GM18907 (cell line): Measurements from ENCODE around the gene ADSS1.

Source experiments
- ATAC-seq: cut with Tn5 transposase; IDR thresholded peaks from one replicate; pipeline ENCODE4 v1.9.1; 2021; ENCODE audit warnings: mild to moderate bottlenecking, moderate library complexity; ENCODE audit not compliant: unreplicated experiment

Gene ADSS1

DNA sequence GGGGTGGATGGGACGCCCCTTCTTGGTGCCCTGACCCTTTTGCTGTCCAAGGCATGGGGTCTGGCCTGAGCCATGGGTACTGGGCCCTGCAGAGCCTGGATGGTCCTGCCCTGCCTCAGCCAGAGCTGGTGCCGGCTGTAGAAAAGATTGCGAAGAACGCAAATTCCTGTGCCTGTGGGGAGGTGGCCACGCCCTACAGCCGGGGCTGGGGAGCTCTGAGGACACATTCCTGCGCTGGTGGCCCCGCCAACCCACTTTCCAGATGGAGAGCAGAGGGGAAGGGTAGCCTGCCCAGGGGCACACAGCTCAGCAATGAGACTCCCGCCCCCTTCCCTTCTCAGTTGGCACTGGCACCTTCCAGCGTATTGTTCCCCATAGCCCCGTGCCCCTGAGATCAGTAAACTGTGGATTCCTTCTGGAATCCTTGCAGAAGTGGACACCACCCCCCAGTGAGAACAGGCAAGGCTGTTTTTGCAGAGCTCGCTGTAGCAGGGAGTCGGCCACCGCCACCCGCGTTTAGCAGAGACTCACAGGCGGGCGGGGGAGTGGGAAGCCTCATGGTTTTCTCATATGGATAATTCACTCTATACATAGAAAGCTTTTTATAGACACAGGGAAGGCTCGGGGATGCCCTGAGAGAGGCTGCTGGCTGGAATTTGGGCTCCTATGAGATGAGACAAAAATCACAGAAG lies 26.0 kb upstream of the ADSS1 start:
- ATAC-seq = no peak

DNA sequence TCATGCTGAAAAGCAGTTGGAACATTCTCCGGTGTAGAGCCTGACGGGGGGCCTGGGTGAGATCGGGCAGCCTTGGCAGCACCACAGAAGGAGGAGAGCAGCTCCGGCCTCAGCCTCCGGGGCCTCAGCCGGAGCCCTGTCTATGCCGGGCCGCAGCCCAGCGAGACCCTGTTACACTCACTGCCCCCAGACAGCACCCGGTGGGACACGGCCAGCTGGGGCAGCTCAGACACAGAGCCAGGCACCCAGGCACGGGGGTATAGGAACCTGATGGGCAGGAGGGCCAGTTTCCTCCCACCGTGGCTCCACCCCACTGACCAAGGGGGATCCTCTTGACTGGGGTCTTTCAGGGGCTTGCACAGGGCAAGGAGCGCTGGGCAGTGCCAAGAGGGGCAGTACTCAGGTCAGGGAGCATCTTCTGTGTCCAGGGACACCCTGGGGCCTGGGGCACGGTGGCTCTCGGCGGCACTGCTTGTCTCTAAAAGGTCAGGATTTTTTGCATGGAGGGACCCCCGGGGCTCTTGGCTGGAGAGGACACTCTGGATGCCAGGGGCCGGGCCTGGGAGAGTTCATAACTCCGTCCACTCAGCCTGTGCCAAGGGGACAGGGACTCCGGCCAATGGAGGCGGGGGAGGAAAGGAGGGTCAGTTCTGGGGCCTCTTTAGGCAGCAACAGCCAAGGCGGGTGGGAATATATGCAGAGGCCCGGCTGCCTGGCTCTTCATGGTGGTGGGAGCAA lies 25.2 kb upstream of the ADSS1 start:
- ATAC-seq = no peak

DNA sequence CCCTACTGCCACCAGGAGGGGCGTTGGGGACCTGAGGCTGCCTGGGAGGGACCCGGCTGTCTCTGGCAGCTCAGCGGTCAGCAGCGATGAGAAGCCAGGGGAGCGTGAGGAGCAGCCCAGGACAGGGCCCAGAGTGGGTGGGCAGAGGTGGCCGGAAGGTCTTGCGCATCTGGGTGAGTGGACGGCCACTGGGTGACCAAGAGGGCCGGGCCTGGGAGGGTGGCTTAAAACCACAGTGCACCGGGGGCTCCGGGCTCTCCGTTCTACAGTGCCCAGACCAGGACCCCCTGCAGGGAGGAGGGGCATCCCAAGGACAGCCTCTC lies 24.6 kb upstream of the ADSS1 start:
- no peak for ATAC-seq

- no peak for ATAC-seq
Observed at GRCh38 chr14:104700225-104700651, 23.8 kb upstream of the ADSS1 start.

DNA sequence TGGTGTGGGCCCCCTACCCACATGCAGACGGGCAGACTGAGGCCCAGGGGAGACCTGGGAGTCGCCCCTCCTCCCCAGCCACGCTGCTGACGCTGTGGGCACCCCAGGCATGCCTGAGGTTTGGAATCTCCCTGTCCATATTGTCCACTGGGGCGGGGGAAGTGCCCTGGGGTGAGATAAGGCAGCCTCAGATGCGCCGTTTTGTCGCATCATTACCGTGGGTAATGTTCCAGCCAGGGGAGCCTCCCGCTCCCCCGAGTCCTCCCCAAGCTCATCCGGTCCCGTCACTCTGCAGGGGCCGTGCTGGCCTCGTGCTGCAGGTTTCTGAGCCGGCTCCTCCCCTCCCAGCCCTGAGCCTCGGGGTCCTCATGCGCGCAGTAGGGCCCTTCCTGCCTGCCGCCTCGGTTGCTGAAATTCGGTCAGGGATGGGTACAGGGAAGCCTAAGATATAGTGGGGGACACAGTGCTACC lies 23.2 kb upstream of the ADSS1 start:
- ATAC-seq = no peak

- ATAC-seq = no peak
Observed at GRCh38 chr14:104701383-104702076, 22.5 kb upstream of the ADSS1 start.

DNA sequence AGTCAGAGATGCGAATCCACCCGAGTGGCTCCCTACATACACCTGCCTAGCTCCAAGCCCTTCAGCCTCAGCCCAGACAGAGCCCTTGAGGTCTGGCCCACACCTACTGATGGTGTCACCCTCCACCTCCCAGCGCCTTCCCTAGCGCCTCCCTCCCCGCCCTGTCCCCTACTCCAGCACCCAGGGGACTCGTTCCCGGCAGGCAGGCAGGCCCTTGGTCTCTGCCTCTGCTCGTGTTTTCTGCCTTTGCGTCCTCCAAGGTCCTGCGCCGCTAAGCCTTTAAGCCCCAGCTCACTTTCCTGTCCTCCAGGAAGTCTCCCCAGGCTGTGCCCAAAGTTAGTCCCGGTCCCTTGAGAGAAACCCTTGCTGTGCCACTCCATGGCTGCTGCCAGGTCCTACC lies 21.9 kb upstream of the ADSS1 start:
- no peak for ATAC-seq

DNA sequence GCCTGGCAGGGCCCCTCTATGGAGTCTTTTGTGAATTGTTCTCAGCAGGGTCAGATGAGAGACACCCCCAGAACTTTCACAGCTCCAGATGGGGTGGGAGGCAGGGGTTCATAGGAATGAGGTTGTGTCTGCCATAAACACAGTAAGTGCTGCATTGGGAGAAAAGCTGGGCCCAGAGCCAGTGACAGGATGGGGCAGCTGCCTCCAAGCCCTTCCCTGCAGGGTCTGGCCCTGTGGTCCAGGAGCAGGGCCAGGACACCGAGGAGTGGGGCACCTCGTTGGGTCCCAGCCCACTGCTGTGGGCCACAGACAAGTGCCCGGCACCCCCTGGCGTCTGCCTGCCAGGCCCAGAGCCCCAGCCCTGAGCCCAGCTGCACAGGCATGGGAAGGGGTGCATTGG lies 21.4 kb upstream of the ADSS1 start:
- ATAC-seq = no peak

GRCh38 chr14:104703269-104703668 lies 20.8 kb upstream of the ADSS1 start:
- ATAC-seq = no peak

DNA sequence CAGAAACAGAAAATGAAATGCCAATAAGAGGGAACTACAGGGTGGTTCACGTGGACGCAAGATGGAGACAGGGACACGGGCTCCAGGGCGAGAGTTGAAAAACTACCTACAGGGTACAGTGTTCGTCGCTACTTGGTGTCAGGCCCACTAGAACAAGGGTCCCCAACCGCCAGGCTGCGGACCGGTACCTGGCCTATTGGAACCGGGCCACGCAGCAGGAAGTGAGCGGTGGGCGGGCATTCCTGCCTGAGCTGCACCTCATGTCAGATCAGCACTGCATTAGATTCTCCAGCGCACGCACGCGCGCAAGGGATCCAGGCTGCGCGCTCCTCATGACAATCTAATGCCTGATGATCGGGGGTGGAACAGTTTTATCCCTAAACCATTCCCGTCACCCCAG lies 19.8 kb upstream of the ADSS1 start:
- ATAC-seq = no peak

GRCh38 chr14:104705340-104706047 lies 18.5 kb upstream of the ADSS1 start:
- ATAC-seq = no peak

- no peak for ATAC-seq
Observed at GRCh38 chr14:104706733-104707607, 17.1 kb upstream of the ADSS1 start.

- no peak for ATAC-seq
Observed at GRCh38 chr14:104707608-104708595, 16.1 kb upstream of the ADSS1 start.

GRCh38 chr14:104708606-104709268 lies 15.3 kb upstream of the ADSS1 start:
- no peak for ATAC-seq

GRCh38 chr14:104709387-104710039 lies 14.5 kb upstream of the ADSS1 start:
- ATAC-seq = no peak

- no peak for ATAC-seq
Observed at GRCh38 chr14:104710071-104710735, 13.8 kb upstream of the ADSS1 start.

DNA sequence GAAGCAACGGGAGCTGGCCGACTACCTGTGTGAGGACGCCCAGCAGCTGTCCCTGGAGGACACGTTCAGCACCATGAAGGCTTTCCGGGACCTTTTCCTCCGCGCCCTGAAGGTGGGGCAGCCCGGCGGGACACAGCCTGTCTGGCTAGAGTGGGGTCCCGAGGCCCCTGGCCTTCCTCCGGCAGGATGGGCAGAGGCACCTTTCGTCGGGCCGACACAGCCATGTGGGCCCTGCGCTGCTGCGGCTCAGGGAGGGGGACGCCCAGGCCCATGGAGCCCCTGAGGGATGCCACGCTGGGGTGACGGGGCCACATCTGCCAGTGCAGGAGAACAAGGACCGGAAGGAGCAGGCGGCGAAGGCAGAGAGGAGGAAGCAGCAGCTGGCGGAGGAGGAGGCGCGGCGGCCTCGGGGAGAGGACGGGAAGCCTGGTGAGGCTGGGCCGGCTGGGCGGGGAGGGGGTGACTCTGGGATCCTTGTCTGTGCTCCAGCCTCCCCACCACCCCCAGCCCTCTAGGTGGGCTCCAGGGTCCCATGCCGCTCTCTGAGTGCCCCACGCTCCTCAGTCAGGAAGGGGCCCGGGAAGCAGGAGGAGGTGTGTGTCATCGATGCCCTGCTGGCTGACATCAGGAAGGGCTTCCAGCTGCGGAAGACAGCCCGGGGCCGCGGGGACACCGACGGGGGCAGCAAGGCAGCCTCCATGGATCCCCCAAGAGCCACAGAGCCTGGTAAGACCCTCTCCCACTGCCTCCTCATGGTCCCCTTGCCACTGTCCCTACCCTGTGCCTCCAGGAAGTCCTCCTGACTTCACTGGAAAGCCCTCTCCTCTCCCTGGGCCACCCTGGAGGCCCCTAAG lies 10.9 kb upstream of the ADSS1 start:
- ATAC-seq = no peak
